B cell (primary cell): ENCODE data around the gene PNPLA1.

Experiments used
- EZH2 ChIP-seq: IDR thresholded peaks from 2 replicates; pipeline ENCODE4 v1.6.1; 2012; ENCODE audit warnings: borderline replicate concordance, low read depth, mild to moderate bottlenecking, moderate library complexity, low read length; ENCODE audit not compliant: insufficient read depth, poor library complexity, severe bottlenecking
- TF ChIP-seq, protein P1 (sequence below): fragments of 200-600 bp; IDR thresholded peaks from one replicate; pipeline ENCODE4 v1.8.0; 2022; ENCODE audit warnings: antibody characterized with exemption, mild to moderate bottlenecking

DNA sequence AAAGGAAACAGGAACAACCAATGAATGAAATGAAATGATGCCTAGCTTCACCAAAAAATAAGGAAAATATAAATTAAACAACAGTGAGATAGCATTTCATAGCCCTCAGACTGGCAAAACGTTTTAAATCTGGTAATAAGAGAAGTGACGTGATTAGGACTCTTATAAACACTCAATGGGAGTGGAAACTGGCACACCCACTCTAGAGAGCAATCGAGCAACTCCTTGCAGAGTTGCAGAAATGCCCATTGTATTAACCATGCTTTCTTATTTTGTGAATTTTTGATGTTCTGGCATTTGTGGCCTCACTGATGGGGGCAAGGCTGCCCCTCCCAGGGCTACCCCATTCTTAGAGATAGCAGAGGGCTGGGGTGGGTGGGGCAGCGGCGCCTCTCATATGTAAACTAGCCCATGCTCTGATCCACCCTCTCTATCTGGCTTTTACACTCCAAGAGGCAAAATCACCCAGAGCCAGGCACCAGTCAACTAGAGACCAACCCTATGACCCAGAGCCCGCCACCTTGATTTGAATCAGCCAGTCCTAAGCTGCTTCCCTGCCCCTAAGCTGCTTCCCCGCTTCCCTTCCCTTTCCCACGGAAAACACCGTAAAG is 6.4 kb upstream of the PNPLA1 start:
- TF ChIP-seq, protein P1, sequence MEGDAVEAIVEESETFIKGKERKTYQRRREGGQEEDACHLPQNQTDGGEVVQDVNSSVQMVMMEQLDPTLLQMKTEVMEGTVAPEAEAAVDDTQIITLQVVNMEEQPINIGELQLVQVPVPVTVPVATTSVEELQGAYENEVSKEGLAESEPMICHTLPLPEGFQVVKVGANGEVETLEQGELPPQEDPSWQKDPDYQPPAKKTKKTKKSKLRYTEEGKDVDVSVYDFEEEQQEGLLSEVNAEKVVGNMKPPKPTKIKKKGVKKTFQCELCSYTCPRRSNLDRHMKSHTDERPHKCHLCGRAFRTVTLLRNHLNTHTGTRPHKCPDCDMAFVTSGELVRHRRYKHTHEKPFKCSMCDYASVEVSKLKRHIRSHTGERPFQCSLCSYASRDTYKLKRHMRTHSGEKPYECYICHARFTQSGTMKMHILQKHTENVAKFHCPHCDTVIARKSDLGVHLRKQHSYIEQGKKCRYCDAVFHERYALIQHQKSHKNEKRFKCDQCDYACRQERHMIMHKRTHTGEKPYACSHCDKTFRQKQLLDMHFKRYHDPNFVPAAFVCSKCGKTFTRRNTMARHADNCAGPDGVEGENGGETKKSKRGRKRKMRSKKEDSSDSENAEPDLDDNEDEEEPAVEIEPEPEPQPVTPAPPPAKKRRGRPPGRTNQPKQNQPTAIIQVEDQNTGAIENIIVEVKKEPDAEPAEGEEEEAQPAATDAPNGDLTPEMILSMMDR, result no peak
- TF ChIP-seq EZH2, result no peak
